ENCODE data around the gene C17orf107.

GRCh38 chr17:4858068-4858881, 41.1 kb upstream of the C17orf107 start:
- no peak for TF ChIP-seq CTCF (IDR thresholded peaks at IDR 0.05; ENCODE audit: low read depth, low read length)
- TF ChIP-seq EZH2phosphoT487 (IDR thresholded peaks at IDR 0.05; ENCODE audit: low read depth) = no peak
